ENCODE results near the gene TTC7B.

Gene TTC7B

GRCh38 chr14:90699016-90699415 lies 117.2 kb downstream of the TTC7B start:
- no peak for DNase-seq

- DNase-seq, result peak; percentile 17
Observed at GRCh38 chr14:90698379-90698869, 117.8 kb downstream of the TTC7B start.

GRCh38 chr14:90697577-90698206 lies 118.5 kb downstream of the TTC7B start:
- DNase-seq, result peak; percentile 77

GRCh38 chr14:90697132-90697531 lies 119.1 kb downstream of the TTC7B start:
- no peak for DNase-seq

- no peak for DNase-seq
Observed at GRCh38 chr14:90696720-90697119, 119.5 kb downstream of the TTC7B start.

- no peak for DNase-seq
Observed at GRCh38 chr14:90695997-90696660, 120.1 kb downstream of the TTC7B start.

- DNase-seq, result peak; percentile 77
Observed at GRCh38 chr14:90693413-90693812, 122.8 kb downstream of the TTC7B start.

- DNase-seq, result no peak
Observed at GRCh38 chr14:90692826-90693225, 123.4 kb downstream of the TTC7B start.

GRCh38 chr14:90692061-90692460 lies 124.2 kb downstream of the TTC7B start:
- DNase-seq, result no peak

- DNase-seq, result no peak
Observed at GRCh38 chr14:90691627-90692026, 124.6 kb downstream of the TTC7B start.

- no peak for DNase-seq
Observed at GRCh38 chr14:90687680-90688079, 128.6 kb downstream of the TTC7B start.

- DNase-seq, result no peak
Observed at GRCh38 chr14:90682615-90683014, 133.6 kb downstream of the TTC7B start.

GRCh38 chr14:90681929-90682328 lies 134.3 kb downstream of the TTC7B start:
- no peak for DNase-seq

- no peak for DNase-seq
Observed at GRCh38 chr14:90678846-90679362, 137.3 kb downstream of the TTC7B start.

GRCh38 chr14:90678420-90678819 lies 137.8 kb downstream of the TTC7B start:
- no peak for DNase-seq

- no peak for DNase-seq
Observed at GRCh38 chr14:90677484-90678050, 138.7 kb downstream of the TTC7B start.

- DNase-seq, result no peak
Observed at GRCh38 chr14:90676912-90677311, 139.3 kb downstream of the TTC7B start.

- DNase-seq, result no peak
Observed at GRCh38 chr14:90676356-90676755, 139.9 kb downstream of the TTC7B start.

- no peak for DNase-seq
Observed at GRCh38 chr14:90675399-90675798, 140.8 kb downstream of the TTC7B start.

GRCh38 chr14:90674716-90675115 lies 141.5 kb downstream of the TTC7B start:
- DNase-seq, result no peak

GRCh38 chr14:90674043-90674670 lies 142.1 kb downstream of the TTC7B start:
- no peak for DNase-seq

GRCh38 chr14:90671382-90672234 lies 144.6 kb downstream of the TTC7B start:
- no peak for DNase-seq

- no peak for DNase-seq
Observed at GRCh38 chr14:90669731-90670130, 146.5 kb downstream of the TTC7B start.
